Measurements from ENCODE around the gene ZBTB20. TPM values are rescaled to one million over a fixed set of nuclear protein-coding genes. Genes with fewer than 3 reads are reported as not detected.

ZBTB20 gene
- total RNA-seq, 2 donors from 2014 or later = 55.3 to 61.2 TPM

DNA sequence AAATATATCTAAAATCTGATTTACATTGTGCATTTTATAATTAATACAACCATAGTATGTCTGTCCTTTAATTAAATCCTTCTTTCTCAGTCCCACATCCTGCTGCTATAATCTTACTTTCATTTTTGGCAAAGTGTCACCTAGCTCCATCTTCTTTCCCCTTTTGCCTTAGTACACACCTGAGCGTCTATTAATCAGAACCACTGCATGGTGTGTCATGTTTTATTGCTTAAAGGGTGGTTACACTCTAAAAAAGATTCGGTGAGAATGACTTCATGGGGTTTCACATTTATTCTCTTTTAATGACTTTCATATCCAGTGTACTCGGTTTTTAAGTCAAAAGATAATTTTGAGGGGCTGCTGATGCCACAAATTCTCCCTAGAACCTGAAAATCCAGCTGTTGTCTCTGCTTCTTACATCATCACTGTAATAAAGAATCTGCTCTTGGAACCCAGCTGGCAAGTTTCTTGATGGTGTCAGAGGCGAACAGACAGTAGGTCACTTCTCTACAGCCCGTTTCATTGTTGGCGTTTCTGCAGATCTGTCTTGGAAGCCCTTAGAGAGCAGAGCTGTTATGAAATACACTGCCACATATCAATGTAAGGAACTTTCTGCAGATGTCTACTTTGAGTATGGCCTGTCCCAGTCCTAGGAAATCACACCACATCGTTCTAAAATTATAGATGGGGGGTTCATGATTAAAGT lies 753.6 kb downstream of the ZBTB20 start:
- peaks cover 4% of the 10 kb centered on the region for H3K36me3 Mint-ChIP-seq (ENCODE audit: low read depth)
- no peak for ATAC-seq
- peak overlapping the region; percentile 51 for H3K27ac Mint-ChIP-seq
- no peak overlapping the region for H3K4me3 Mint-ChIP-seq
- no peak for DNase-seq
- no peaks in the 10 kb centered on the region for H3K9me3 ChIP-seq (ENCODE audit: control insufficient read depth, low read length, poor library complexity, severe bottlenecking)
- H3K4me1 Mint-ChIP-seq = peaks cover 38% of the 10 kb centered on the region
- H3K27me3 Mint-ChIP-seq = no peaks in the 10 kb centered on the region

DNA sequence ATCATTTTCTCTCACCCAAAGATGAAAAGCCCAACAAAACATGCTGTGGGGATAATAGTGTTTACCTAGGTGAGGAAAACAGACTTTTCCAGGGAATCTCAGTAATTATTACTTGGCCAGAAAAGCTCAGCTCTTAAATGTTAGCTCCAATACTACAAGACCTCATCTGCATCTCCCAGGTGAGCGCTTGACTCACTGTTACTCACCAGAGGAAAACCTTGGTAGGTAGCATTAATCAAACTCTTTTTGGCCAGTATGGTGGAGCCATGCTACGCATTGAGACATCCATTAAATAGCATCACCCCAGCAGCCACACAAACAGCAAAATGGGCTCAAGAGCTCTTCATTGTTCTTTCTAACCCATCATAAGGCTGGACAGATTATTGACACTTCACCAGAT lies 754.3 kb downstream of the ZBTB20 start:
- no peak for ATAC-seq
- Mint-ChIP-seq H3K36me3 (ENCODE audit: low read depth) (peaks cover 7% of the 10 kb centered on the region), H3K4me3 (no peak overlapping the region), H3K4me1 (peaks cover 42% of the 10 kb centered on the region), H3K27me3 (no peaks in the 10 kb centered on the region), H3K27ac (peak overlapping the region; percentile 51)
- no peak for DNase-seq
- H3K9me3 ChIP-seq (ENCODE audit: control insufficient read depth, low read length, poor library complexity, severe bottlenecking) = no peaks in the 10 kb centered on the region

DNA sequence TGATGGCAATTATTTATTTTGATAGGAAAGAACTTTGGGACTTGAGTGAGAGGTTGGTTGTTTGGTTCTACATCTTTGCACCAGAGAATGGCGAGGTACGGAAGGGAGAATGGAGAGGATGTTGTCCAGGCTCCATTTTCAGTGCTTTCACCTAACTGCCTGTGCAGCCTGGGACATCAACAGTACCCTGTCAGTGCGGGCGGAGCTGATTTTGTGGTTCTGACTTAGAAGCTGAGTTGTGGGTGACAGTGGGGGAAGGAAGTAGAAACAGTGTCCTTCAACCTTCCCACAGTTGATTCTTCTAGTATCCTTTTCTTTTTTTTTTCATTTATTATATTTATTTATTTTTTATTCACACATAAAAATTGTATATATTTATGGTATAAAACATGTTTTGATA lies 757.9 kb downstream of the ZBTB20 start:
- Mint-ChIP-seq H3K4me1 (peaks cover 31% of the 10 kb centered on the region), H3K4me3 (no peak overlapping the region), H3K27ac (peak overlapping the region; percentile 84), H3K27me3 (no peaks in the 10 kb centered on the region), H3K36me3 (ENCODE audit: low read depth) (peaks cover 7% of the 10 kb centered on the region)
- DNase-seq = no peak
- ATAC-seq = peak; percentile 49
- H3K9me3 ChIP-seq (ENCODE audit: control insufficient read depth, low read length, poor library complexity, severe bottlenecking) = no peaks in the 10 kb centered on the region

DNA sequence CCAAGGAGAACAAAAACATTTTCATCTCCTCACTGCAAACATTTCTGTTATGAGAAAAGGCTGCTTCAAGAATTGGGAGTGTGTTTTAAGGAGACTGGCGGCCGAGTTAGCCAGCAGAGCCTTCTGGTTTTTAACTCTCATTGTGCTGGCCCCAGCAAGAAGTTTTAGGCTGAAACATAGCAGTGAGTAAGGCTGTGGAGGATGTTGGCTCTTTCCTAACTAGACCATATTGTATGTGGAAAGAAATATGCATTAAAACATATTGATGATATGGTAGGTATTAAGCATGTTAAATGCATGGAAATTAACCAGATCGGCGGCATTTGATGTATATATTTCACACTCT lies 762.6 kb downstream of the ZBTB20 start:
- Mint-ChIP-seq H3K36me3 (ENCODE audit: low read depth) (peaks cover 7% of the 10 kb centered on the region), H3K4me3 (no peak overlapping the region), H3K27me3 (no peaks in the 10 kb centered on the region), H3K27ac (no peak overlapping the region), H3K4me1 (peaks cover 9% of the 10 kb centered on the region)
- no peaks in the 10 kb centered on the region for H3K9me3 ChIP-seq (ENCODE audit: control insufficient read depth, low read length, poor library complexity, severe bottlenecking)
- DNase-seq (no peak), ATAC-seq (no peak)

DNA sequence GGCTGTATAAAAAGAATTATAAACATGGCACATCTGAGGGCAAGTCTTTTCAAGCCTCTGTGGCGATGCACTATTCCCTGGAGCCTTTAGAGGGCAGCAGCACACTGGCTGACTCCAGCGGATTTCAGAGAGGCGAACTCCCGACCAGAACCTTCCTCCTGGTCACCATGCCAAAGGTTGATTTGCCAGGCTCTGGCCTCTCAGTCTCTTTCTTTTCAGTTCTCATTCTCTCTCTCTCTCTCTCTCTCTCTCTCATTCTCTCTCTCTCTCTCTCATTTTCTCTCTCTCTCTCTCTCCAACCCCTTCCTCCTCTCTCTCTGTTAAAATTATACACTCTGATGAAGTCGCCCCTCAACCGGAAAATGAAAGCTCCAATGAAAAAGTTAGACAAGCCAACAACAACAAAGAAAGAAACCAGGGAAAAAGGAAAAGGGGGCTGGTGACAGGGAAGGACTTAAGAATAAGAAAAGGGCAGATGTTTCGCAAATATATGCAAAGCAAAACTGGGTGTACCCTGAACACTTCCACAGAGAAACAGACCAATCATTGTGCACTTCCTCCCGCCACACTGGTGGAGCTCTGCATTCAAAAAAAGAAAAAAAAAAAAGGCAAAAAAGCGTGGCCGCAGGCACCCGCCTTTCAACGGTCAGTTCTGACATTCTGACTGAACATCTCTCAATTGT lies 763.1 kb downstream of the ZBTB20 start:
- H3K27me3 Mint-ChIP-seq = no peaks in the 10 kb centered on the region
- H3K9me3 ChIP-seq (ENCODE audit: control insufficient read depth, low read length, poor library complexity, severe bottlenecking) = no peaks in the 10 kb centered on the region
- peak; percentile 96 for ATAC-seq
- no peak overlapping the region for H3K4me3 Mint-ChIP-seq
- peaks cover 7% of the 10 kb centered on the region for H3K36me3 Mint-ChIP-seq (ENCODE audit: low read depth)
- H3K4me1 Mint-ChIP-seq = peaks cover 7% of the 10 kb centered on the region
- no peak overlapping the region for H3K27ac Mint-ChIP-seq
- DNase-seq = peak; percentile 20 to 48 (median 22)

DNA sequence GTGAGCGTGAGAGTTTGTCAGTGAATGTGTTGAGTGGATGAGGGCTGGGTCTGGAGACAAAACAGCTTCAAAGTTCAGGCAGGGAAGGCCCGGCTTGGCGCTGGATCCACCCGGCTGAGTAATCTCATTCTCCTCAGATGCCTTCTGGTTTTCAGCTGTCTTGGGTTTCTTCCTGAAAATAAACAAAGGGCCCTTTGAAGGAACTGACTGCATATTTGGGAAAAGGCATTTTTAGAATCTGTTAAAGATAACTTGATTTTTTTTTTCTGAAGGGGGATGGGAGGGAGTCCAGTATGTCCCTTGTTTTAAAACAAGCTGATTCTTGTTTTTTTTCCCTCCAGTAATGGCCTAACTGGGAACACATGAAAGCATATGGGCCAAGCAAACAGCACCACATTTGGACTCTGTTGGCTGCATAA lies 766.8 kb downstream of the ZBTB20 start:
- Mint-ChIP-seq H3K4me1 (peaks cover 2% of the 10 kb centered on the region), H3K27ac (no peak overlapping the region), H3K36me3 (ENCODE audit: low read depth) (peaks cover 3% of the 10 kb centered on the region), H3K4me3 (no peak overlapping the region), H3K27me3 (no peaks in the 10 kb centered on the region)
- H3K9me3 ChIP-seq (ENCODE audit: control insufficient read depth, low read length, poor library complexity, severe bottlenecking) = no peaks in the 10 kb centered on the region
- ATAC-seq (no peak), DNase-seq (no peak)

DNA sequence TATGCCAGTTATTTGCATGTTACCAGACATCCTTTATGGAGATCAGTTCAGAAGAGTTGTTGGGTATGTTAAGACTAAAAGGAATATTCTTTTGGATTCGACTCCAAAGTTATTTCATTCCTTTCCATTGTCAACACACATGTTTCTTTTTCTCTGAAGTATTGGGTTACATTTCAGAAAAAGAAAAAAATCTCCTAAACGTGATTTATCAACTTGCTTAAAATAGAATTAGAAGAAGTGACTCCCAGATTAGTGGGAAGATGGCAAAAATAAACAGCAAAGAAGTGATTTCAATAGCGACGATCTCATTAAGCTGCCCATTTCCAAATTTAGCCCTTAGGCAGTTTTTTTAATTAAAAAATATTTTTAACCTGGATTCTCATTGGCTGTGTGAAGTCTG lies 767.8 kb downstream of the ZBTB20 start:
- no peak overlapping the region for H3K27ac Mint-ChIP-seq
- peaks cover 3% of the 10 kb centered on the region for H3K36me3 Mint-ChIP-seq (ENCODE audit: low read depth)
- DNase-seq = no peak
- H3K27me3 Mint-ChIP-seq = no peaks in the 10 kb centered on the region
- ATAC-seq = no peak
- no peaks in the 10 kb centered on the region for H3K9me3 ChIP-seq (ENCODE audit: control insufficient read depth, low read length, poor library complexity, severe bottlenecking)
- peaks cover 2% of the 10 kb centered on the region for H3K4me1 Mint-ChIP-seq
- H3K4me3 Mint-ChIP-seq = no peak overlapping the region

DNA sequence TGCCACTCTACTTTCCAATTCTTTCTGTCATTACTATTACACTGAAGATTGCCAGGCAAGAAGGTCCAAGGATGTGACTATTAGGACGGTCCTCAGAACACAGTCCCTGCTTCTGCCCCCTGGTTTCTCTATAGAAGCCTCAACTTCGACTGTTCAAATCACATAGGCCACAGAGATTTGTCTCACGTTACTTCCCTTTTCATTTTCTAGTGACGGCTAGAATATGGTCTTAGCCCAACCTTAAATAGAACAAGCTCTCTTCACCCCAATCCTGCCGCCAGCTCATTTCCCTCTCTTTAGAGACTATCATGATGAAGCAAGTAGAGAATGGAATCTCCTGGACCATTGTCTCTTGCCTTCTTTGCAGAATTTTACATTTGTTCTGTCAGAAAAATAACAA lies 768.3 kb downstream of the ZBTB20 start:
- no peaks in the 10 kb centered on the region for H3K9me3 ChIP-seq (ENCODE audit: control insufficient read depth, low read length, poor library complexity, severe bottlenecking)
- peaks cover 2% of the 10 kb centered on the region for H3K4me1 Mint-ChIP-seq
- ATAC-seq = no peak
- DNase-seq = no peak
- H3K36me3 Mint-ChIP-seq (ENCODE audit: low read depth) = peaks cover 3% of the 10 kb centered on the region
- H3K27me3 Mint-ChIP-seq = no peaks in the 10 kb centered on the region
- no peak overlapping the region for H3K4me3 Mint-ChIP-seq
- no peak overlapping the region for H3K27ac Mint-ChIP-seq

DNA sequence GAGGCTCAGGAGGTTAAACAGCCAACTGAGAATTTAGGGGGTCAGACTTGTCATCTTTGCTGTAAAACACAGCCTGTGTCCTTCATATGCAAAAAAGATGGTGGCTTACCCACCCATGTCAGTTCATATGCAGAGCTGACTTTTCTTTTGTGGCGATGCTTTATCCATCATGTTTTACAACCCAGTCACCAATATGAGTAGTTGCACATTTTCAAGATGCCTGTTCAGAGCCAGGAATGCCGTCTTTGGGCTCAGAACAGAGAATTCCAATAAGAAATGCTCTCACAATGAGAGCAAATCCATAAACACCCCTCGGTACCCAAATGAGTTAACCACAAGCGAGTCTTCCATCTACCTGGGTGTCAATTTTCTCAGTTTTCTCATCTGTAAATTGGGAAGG lies 769.7 kb downstream of the ZBTB20 start:
- peaks cover 3% of the 10 kb centered on the region for H3K36me3 Mint-ChIP-seq (ENCODE audit: low read depth)
- ATAC-seq = no peak
- H3K4me1 Mint-ChIP-seq = peaks cover 2% of the 10 kb centered on the region
- no peak overlapping the region for H3K4me3 Mint-ChIP-seq
- H3K27ac Mint-ChIP-seq = no peak overlapping the region
- H3K27me3 Mint-ChIP-seq = no peaks in the 10 kb centered on the region
- no peak for DNase-seq
- no peaks in the 10 kb centered on the region for H3K9me3 ChIP-seq (ENCODE audit: control insufficient read depth, low read length, poor library complexity, severe bottlenecking)

DNA sequence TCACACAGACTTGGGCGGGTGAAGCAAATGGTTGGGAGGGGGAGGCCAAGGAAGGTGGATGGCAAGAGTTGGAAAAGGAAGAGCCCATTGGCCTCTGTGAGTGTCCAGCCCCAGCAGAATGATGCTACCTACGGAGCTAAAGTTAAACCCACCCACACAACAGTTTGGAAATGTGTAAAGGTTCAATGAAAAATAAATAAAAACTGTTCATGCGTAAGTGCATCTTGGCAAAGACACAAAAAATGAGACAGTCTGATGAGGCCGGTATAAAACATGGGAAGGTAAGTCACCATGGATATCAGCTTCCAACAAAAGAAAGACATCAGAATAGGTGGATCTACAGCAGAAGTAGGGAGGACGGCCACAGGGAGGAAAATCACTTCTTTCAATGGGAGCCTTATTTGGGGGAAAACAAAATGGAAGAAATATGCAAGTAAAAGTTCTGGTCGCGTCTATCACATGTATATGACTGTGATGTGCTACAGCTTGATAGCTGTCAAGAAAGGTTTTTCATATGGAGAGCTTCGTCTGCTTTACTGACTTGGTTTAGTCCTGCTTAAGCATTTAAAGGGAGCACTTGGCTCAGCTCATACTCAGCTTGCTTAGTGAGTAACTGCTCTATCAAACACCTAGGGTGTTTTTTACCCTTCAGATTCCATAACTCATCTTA lies 770.4 kb downstream of the ZBTB20 start:
- H3K27ac Mint-ChIP-seq = no peak overlapping the region
- H3K27me3 Mint-ChIP-seq = no peaks in the 10 kb centered on the region
- H3K9me3 ChIP-seq (ENCODE audit: control insufficient read depth, low read length, poor library complexity, severe bottlenecking) = no peaks in the 10 kb centered on the region
- DNase-seq (no peak), ATAC-seq (no peak)
- H3K36me3 Mint-ChIP-seq (ENCODE audit: low read depth) = peaks cover 3% of the 10 kb centered on the region
- no peak overlapping the region for H3K4me3 Mint-ChIP-seq
- peaks cover 4% of the 10 kb centered on the region for H3K4me1 Mint-ChIP-seq

DNA sequence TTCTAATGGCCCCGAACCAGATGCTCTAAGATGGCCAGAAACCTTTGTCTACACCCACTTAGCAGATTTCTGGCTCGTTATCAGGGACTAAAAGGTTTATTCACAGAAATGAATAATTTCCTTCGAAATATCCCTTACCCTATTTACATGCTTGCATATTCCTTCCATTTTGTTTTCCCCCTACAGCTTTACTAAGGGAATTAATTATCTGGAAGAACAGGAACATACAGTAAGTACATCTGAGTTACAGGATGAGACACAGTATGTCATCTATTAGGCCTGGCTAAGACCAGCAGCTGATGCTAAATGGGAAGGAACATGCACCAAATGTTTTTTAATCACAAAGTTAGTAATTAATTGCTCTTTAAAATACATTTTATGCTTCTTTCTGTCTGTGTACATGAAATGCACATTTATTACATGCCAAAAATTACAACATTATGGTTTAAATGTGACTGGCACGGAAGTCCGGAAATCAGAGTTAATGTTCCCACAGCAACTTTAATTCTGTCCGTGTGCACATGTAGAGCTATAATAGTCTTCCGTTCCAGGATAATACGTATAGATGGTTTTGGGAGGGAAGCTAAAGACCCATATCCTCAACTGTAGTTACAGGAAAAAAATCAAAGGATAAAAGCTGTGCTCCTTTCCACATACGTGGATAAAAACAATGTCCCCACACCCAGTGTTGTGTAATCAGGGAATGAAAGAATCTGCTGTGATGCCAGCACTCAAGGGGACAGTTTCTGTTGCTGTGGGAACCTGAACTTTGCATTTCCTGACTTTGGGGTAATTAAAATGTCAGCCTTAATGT lies 771.3 kb downstream of the ZBTB20 start:
- H3K4me1 Mint-ChIP-seq = peaks cover 6% of the 10 kb centered on the region

DNA sequence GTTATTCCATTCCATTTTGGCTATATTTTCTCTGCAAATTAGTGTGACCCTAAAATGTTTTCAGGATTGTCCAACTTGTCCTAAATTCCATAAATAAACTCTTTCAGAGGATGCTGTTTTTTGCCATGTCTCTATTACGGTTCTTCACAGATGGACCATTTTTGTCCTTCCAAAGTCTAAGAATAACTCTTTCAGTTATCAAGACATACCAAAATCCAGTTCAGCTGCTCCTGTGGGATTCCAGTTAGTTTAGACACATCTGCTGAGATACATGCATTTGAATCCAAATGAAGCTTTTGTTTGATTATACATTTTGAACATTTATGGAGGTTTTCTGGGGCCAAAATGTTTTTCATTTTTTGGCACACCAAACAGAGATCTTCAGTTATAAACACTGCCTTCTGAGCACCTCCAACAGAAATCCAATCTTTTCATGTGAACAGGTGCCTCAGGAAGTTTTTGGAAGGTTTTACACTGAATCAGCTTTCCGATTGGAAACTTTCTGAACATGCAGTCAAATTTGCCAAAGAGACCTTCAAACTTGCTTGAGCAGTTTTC lies 772.6 kb downstream of the ZBTB20 start:
- peaks cover 11% of the 10 kb centered on the region for H3K4me1 Mint-ChIP-seq
- H3K27ac Mint-ChIP-seq = peak overlapping the region; percentile 11
- no peaks in the 10 kb centered on the region for H3K9me3 ChIP-seq (ENCODE audit: control insufficient read depth, low read length, poor library complexity, severe bottlenecking)
- no peak for ATAC-seq
- no peak overlapping the region for H3K4me3 Mint-ChIP-seq
- peaks cover 10% of the 10 kb centered on the region for H3K36me3 Mint-ChIP-seq (ENCODE audit: low read depth)
- H3K27me3 Mint-ChIP-seq = no peaks in the 10 kb centered on the region
- no peak for DNase-seq

More for the DNA sequence above, 771.3 kb downstream of the ZBTB20 start:
- no peak for DNase-seq
- Mint-ChIP-seq H3K27me3 (no peaks in the 10 kb centered on the region), H3K4me3 (no peak overlapping the region), H3K27ac (no peak overlapping the region), H3K36me3 (ENCODE audit: low read depth) (peaks cover 4% of the 10 kb centered on the region)
- no peaks in the 10 kb centered on the region for H3K9me3 ChIP-seq (ENCODE audit: control insufficient read depth, low read length, poor library complexity, severe bottlenecking)
- no peak for ATAC-seq

Measured in T-helper 17 cell (primary cell).